Skeletal muscle satellite cell (primary cell): Measurements from ENCODE around the gene LRPAP1.

ENCODE experiments used
- H3K27me3 ChIP-seq: 2 replicates; pipeline ENCODE4 v1.7.0; 2013; ENCODE audit warnings: low read length; ENCODE audit not compliant: control insufficient read depth, insufficient read depth
- H3K36me3 ChIP-seq: 2 replicates; pipeline ENCODE4 v1.7.0; 2013; ENCODE audit warnings: mild to moderate bottlenecking, control low read depth, low read length; ENCODE audit not compliant: insufficient read depth
- H3K4me1 ChIP-seq: 2 replicates; pipeline ENCODE4 v1.7.0; 2013; ENCODE audit warnings: low read length; ENCODE audit not compliant: control insufficient read depth, insufficient read depth
- H3K4me2 ChIP-seq: 2 replicates; pipeline ENCODE4 v1.7.0; 2013; ENCODE audit warnings: mild to moderate bottlenecking, low read length
- H3K4me3 ChIP-seq: 2 replicates; pipeline ENCODE4 v1.7.0; 2013; ENCODE audit warnings: low read length
- H3K9ac ChIP-seq: 2 replicates; pipeline ENCODE4 v1.7.0; 2013; ENCODE audit warnings: mild to moderate bottlenecking, low read depth, low read length, moderate library complexity
- H3K9me3 ChIP-seq: replicated peaks from 2 replicates; pipeline ENCODE4 v1.7.0; 2013; ENCODE audit warnings: mild to moderate bottlenecking, control low read depth, low read length

The LRPAP1 gene

DNA sequence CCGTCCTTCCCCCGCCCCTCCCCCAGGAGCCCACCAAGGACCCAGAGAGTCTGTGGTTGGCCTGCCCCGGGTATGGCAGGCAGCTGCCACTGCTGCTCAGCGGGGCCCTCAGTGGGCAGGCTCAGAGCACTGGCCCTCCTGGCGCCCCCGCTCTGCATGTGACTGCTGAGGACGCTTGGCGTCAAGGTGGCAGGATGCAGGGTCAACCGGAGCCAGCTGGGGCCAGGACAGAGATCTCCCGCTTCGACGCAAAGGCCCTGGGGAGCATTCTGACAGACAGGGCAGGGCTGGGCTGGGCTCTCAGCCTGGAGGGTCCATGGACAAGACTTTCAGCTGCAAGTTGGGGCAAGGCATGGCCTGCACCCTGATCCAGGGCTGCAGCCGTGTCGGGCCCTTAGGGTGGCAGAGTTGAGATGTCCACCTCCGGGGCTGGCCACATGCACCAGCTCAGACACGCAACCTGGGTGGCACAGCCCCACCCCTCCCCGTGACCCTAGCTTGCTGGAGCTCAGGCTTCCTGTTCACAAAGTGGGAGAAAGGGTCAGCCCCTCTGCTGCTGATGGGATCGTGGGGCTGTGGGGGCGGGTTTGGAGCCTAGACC is 30.3 kb downstream of the LRPAP1 start:
- no peak overlapping the region for H3K4me3 ChIP-seq
- peaks cover 17% of the 10 kb centered on the region for H3K36me3 ChIP-seq
- H3K4me1 ChIP-seq: no peaks in the 10 kb centered on the region
- H3K4me2 ChIP-seq: no peak overlapping the region
- H3K9ac ChIP-seq: no peak overlapping the region
- no peaks in the 10 kb centered on the region for H3K27me3 ChIP-seq
- H3K9me3 ChIP-seq: no peaks in the 10 kb centered on the region

DNA sequence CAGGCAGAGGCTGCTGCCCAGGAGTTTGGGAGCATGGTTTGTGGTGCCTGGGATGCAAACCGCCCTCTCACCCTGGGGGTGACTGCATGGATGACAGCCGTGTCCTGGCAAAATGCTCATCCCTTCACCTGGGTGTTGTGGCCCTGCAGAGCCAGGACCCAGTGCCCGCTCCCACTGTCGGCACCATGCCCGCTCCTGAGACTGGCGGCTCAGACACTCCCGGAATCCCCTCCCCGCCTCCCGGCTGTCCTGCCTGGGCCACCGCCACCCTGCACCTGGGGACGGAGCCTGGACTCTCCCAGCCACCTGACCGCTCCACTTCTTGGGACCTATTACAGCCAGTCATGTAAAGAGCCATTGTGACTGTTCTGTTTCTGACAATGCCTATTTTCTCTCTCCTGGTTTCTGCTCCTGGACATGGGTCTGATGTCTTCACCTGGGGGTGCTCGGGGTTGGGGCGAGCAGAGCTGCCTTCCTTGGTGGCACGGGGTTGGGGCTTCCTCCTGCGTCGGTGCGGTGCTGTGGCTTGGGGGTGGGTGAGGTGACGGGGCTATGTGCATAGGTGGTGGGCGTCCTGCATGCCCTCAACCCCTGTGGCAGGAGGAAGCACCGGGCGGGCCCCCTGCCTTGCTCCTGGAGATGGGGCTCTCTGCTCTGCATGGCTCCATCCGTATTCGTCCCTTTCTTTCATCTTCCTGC is 30.9 kb downstream of the LRPAP1 start:
- H3K9ac ChIP-seq: no peak overlapping the region
- H3K4me1 ChIP-seq: no peaks in the 10 kb centered on the region
- no peak overlapping the region for H3K4me2 ChIP-seq
- no peaks in the 10 kb centered on the region for H3K9me3 ChIP-seq
- peaks cover 17% of the 10 kb centered on the region for H3K36me3 ChIP-seq
- no peaks in the 10 kb centered on the region for H3K27me3 ChIP-seq
- H3K4me3 ChIP-seq: no peak overlapping the region

DNA sequence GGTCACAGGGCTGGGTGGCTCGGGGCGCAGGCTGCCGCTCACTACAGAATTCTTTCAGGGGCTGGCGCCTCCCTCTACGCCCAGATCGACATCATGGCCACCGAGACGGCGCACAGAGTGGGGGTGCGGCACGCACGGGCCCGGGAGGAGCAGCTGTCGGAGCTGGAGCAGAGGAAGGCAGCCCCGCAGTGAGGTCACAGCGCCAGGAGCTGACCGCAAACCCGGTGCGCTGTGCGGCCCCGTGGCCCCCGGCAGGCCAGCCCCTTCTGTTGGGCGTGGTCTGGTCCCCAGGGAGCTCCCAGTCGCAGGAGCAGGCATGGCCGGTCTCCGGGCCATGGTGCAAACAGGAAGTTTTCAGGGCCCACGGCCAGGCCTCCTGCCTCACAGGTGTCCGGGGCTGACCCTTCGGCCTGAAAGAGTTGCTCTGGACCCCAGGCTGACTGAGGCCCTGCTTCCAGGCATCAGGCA is 31.6 kb downstream of the LRPAP1 start:
- H3K4me2 ChIP-seq: no peak overlapping the region
- no peaks in the 10 kb centered on the region for H3K9me3 ChIP-seq
- H3K9ac ChIP-seq: no peak overlapping the region
- no peak overlapping the region for H3K4me3 ChIP-seq
- H3K4me1 ChIP-seq: no peaks in the 10 kb centered on the region
- H3K36me3 ChIP-seq: peaks cover 17% of the 10 kb centered on the region
- no peaks in the 10 kb centered on the region for H3K27me3 ChIP-seq

DNA sequence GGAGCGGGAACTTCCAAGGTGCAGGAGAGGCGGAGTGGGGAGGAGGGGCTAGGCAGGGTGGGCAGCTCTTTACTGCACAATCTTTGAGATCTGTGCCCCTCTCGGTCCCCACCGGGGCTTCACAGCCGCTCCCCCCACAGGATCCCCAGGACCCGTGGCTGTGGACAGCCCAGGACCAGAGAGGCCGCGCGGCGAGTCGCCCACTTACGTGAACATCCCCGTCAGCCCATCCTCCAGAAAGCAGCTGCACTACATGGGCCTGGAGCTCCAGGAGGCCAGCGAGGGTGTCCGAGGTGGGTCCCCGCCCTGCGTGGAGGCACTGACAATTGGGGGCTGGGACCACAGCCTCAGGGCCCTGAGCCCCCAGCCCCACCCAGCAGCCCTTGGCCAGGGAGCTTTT is 32.1 kb downstream of the LRPAP1 start:
- Histone ChIP-seq H3K9ac (no peak overlapping the region), H3K27me3 (no peaks in the 10 kb centered on the region), H3K4me3 (no peak overlapping the region), H3K4me2 (no peak overlapping the region), H3K9me3 (no peaks in the 10 kb centered on the region), H3K36me3 (peaks cover 12% of the 10 kb centered on the region), H3K4me1 (no peaks in the 10 kb centered on the region)

DNA sequence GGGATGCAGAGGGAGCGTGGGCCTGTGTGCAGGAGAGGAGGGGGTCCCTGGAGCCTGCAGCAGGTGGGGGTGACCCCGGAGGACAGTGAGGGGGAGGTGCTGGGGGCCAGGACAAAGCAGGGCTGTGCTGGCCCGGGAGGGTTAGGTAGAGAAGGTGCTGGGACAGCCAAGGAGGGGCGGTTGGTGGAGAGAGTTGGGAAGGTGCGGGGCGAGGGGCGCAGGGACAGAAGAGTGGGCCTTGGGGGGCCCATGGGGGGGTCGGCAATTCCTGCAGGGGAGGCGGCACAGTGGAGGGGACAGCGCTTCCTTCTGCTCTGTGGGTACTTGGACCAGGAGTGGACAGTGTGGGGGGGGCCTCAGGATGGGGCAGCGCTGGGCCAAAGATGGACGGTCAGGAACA is 32.5 kb downstream of the LRPAP1 start:
- H3K27me3 ChIP-seq: no peaks in the 10 kb centered on the region
- H3K9ac ChIP-seq: no peak overlapping the region

DNA sequence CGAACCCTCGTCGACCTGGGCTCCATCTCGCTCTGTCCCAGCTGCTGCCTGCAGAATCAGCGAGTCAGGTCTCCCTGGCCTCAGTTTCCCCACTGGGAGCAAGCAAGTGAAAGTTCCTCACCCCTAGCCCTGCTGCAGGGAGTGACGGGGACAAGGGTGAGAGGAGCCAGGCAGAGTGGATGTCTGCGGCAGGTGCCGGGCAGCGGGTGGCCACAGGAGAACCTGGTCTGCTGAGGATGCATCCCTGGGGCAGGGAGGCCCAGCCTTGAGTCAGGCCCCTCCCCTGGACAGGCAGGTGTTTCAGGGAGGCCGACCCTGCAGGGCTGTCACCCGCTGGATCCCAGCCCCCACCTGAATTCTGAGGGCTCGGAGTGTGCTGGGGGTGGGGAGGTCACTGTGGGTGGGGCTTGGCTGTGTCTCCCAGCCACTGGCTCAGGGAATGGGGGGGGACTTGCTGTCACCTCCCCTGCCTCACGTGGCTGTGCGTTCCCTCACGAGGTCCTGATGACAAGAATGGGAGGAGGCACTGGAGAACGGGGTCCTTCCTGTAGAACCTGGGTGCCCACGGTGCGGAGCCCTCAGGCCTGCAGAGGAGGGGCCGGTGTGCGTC is 33.2 kb downstream of the LRPAP1 start:
- no peak overlapping the region for H3K9ac ChIP-seq
- peaks cover 14% of the 10 kb centered on the region for H3K36me3 ChIP-seq
- H3K4me1 ChIP-seq: peaks cover 10% of the 10 kb centered on the region
- no peak overlapping the region for H3K4me2 ChIP-seq
- no peaks in the 10 kb centered on the region for H3K27me3 ChIP-seq
- no peak overlapping the region for H3K4me3 ChIP-seq
- no peaks in the 10 kb centered on the region for H3K9me3 ChIP-seq

More for the DNA sequence above, 32.5 kb downstream of the LRPAP1 start:
- H3K4me2 ChIP-seq: no peak overlapping the region
- H3K4me3 ChIP-seq: no peak overlapping the region
- peaks cover 11% of the 10 kb centered on the region for H3K36me3 ChIP-seq
- peaks cover 3% of the 10 kb centered on the region for H3K4me1 ChIP-seq
- H3K9me3 ChIP-seq: no peaks in the 10 kb centered on the region

DNA sequence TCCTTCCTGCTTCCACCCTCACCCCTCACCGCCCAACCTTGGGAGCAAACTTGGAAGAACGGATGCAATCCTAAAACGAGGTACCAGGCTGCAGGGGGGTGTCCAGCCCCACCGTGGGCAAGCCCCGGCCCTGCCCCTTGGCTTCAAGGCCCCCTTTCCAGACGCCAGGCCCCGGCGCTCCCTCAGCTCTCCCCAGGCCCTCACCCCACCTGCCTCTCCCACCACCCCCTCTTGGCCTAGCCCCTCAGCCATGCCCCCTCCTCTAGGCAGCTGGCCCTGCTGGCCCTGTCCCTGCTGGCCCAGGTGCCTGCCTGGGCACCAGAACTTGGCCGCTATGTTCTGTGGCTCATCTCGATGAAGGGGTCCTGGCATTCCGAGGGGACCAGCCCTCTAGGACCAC is 33.8 kb downstream of the LRPAP1 start:
- Histone ChIP-seq H3K4me1 (peaks cover 16% of the 10 kb centered on the region), H3K4me3 (no peak overlapping the region), H3K36me3 (peaks cover 9% of the 10 kb centered on the region), H3K9ac (no peak overlapping the region), H3K27me3 (no peaks in the 10 kb centered on the region), H3K9me3 (no peaks in the 10 kb centered on the region), H3K4me2 (no peak overlapping the region)

DNA sequence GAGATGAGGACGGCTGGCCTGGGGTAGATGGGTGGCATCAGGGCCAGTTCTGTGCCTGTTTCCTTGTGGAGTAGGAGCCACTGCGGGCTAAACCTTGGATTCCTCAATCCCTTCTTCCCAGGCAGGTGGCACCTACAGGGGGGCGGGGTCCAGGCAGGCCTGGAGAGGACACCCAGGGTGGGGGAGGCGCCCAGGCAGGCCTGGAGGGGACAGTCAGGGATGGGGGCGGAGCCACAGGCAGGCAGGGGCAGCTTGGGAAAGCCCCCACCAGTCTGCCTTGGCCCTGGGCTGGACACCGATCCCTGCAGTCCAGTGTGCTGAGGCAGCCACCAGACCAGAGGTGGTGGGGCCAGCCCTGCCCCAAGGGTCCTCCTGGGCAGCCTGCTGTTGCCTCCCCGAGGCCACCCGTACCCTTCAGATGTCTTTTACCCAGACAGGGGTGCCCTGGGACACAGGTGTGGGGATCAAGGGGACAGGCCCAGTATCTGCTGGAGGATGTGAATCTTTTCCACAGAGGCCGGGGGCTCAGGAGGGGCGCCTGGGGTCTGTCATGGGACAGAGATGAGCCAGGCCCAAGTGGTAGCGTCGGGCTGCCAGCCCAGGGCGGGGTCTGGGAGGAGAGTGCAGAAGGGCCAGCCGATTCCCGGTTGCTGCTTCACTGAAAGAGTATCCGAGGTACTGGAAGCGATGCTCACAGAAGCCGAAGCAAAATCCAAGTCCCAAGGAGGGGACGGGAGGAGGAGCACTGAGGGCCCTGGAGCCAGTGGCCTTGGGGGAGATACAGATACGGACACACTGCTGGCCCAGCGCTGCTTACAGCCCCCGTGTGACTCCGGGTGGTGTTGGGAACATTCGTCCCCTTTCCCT is 34.5 kb downstream of the LRPAP1 start:
- Histone ChIP-seq H3K9me3 (no peaks in the 10 kb centered on the region), H3K4me2 (no peak overlapping the region), H3K4me1 (peaks cover 23% of the 10 kb centered on the region), H3K4me3 (no peak overlapping the region), H3K27me3 (no peaks in the 10 kb centered on the region), H3K36me3 (peaks cover 9% of the 10 kb centered on the region), H3K9ac (no peak overlapping the region)

DNA sequence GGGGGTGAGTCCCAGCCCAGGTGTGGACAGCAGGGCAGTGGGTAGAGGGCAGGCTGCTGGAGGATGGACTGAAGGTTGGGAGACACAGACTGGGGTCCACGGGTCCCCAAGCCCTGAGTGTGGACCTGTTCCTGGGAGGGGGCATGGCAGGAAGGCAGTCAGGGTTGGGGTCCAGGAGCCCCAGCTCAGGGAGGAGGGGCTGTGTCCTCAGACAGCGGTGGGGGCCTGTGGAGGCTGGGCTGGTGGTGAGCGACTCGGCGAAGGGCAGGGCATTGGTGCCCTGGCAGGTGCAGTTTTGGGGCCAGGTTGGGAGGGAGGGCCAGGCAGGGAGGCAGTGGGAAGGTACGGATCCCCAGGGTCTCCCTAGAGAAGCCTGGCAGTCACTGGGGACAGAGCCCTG is 35.1 kb downstream of the LRPAP1 start:
- Histone ChIP-seq H3K4me2 (no peak overlapping the region), H3K9me3 (no peaks in the 10 kb centered on the region), H3K27me3 (peaks cover 1% of the 10 kb centered on the region), H3K36me3 (peaks cover 9% of the 10 kb centered on the region), H3K4me1 (peaks cover 29% of the 10 kb centered on the region), H3K9ac (no peak overlapping the region), H3K4me3 (no peak overlapping the region)

DNA sequence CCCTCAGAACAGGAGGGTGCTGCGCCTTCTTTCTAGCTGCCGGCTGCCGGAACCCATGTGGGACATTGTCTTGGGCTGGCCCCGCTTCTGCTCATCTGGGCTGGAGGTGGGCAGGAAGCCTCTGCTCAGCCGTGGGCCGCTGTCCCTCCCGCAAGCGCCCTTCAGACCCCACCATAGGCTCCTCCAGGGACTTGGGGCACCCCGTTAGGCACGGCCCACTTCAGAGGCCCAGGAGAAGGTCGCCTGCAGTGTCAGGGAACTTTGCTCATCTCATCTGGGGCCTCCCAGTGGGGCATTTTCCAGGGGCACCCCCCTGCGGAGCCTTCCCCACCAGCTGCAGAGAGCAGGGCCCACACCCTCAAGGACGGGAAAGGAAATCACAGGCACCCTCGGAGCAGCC is 36.2 kb downstream of the LRPAP1 start:
- H3K27me3 ChIP-seq: peaks cover 3% of the 10 kb centered on the region
- H3K9me3 ChIP-seq: no peaks in the 10 kb centered on the region
- H3K4me1 ChIP-seq: peaks cover 38% of the 10 kb centered on the region
- peaks cover 5% of the 10 kb centered on the region for H3K36me3 ChIP-seq
- H3K4me3 ChIP-seq: no peak overlapping the region
- no peak overlapping the region for H3K4me2 ChIP-seq
- no peak overlapping the region for H3K9ac ChIP-seq

DNA sequence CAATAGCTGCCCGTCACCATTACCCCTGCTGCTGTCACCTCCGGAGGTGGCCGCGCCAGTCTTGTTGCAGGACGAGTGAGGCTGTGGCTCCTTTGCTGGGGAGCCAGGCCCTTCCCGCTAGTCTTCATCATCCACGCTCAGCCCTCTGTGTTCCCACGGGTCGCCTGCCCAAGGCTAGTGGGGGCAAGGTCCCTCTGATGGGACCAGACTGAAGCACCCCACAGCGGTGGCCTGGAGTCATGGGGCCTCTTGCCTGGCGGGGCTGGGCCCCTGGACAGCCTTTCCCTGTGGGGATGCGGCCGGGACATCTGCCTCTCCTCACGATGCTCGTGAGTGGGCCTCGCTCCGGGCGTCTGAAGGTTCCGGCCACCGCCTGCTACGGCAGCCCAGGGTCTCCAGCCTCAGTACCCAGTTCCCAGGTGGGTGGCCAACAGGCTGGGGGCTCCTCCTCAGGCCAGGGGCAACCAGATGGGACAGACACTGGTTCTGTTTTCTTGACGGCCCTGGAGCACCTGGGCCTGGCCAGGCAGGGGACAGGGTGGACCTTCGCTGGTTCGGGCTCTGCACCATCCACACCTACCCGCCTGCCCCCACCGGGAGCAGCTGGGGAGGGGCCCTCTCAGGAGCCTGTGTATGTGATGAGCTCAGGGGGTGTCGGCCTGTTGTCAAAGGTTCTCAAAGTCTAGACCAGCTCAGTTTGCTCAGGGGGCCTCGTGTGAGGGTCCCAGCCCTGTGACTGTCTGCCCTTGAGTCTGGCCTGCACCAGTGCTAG is 36.8 kb downstream of the LRPAP1 start:
- Histone ChIP-seq H3K27me3 (peaks cover 3% of the 10 kb centered on the region), H3K9me3 (no peaks in the 10 kb centered on the region), H3K4me2 (no peak overlapping the region), H3K4me1 (peaks cover 38% of the 10 kb centered on the region), H3K4me3 (no peak overlapping the region), H3K9ac (no peak overlapping the region), H3K36me3 (peaks cover 5% of the 10 kb centered on the region)
